WTC11 (cell line): Measurements from ENCODE around the gene BMP5. TPM values are rescaled to one million over a fixed set of nuclear protein-coding genes. Genes with fewer than 3 reads are reported as not detected.

Source experiments
- ATAC-seq: fragments of 200-7000 bp; cut with Tn5 transposase; 2 replicates; pipeline ENCODE4 v1.10.0; 2021; ENCODE audit warnings: mild to moderate bottlenecking, moderate library complexity
- CTCF ChIA-PET: fragments of 300-600 bp; sonication (Branson Sonifier 250); formaldehyde crosslinking; loops from one replicate; lab custom pipeline; 2021; ENCODE audit warnings: antibody characterized with exemption; lab: Charles Lee
- POLR2A ChIA-PET: fragments of 350-600 bp; sonication (Branson Sonifier 250); formaldehyde crosslinking; loops from one replicate; lab custom pipeline; 2021; ENCODE audit warnings: antibody characterized with exemption; lab: Charles Lee
- DNase-seq: peaks from one replicate; pipeline ENCODE4 v3.0.0; 2021; ENCODE audit warnings: low spot score
- H3K27ac Mint-ChIP-seq: 2 replicates; pipeline ENCODE4 v1.8.0; 2021; ENCODE audit warnings: mixed read lengths
- H3K27me3 Mint-ChIP-seq: 2 replicates; pipeline ENCODE4 v1.8.0; 2021; ENCODE audit warnings: low read depth, mild to moderate bottlenecking, moderate library complexity, mixed read lengths
- H3K36me3 Mint-ChIP-seq: 2 replicates; pipeline ENCODE4 v1.8.0; 2021; ENCODE audit warnings: mixed read lengths
- H3K4me1 Mint-ChIP-seq: 2 replicates; pipeline ENCODE4 v1.8.0; 2022; ENCODE audit warnings: mixed read lengths
- H3K4me3 Mint-ChIP-seq: 2 replicates; pipeline ENCODE4 v1.8.0; 2021; ENCODE audit warnings: mild to moderate bottlenecking, moderate library complexity, mixed read lengths
- H3K9me3 Mint-ChIP-seq: 2 replicates; pipeline ENCODE4 v1.8.0; 2021; ENCODE audit warnings: mixed read lengths
- ATF1 ChIP-seq: sonication (generic); formaldehyde crosslinking; IDR thresholded peaks from 2 replicates; pipeline ENCODE4 v1.8.1; 2023; ENCODE audit warnings: mild to moderate bottlenecking, moderate library complexity, missing genetic modification reagents
- CBFB ChIP-seq: sonication (generic); formaldehyde crosslinking; IDR thresholded peaks from 2 replicates; pipeline ENCODE4 v1.8.1; 2022; ENCODE audit warnings: mild to moderate bottlenecking, low read depth, missing genetic modification reagents
- CREM ChIP-seq: sonication (generic); formaldehyde crosslinking; IDR thresholded peaks from 2 replicates; pipeline ENCODE4 v1.8.1; 2022; ENCODE audit warnings: mild to moderate bottlenecking, missing genetic modification reagents, moderate library complexity
- ESRRA ChIP-seq: sonication (generic); formaldehyde crosslinking; IDR thresholded peaks from 2 replicates; pipeline ENCODE4 v1.8.1; 2022; ENCODE audit warnings: mild to moderate bottlenecking, missing genetic modification reagents, borderline replicate concordance
- FOXP1 ChIP-seq: sonication (generic); formaldehyde crosslinking; IDR thresholded peaks from 2 replicates; pipeline ENCODE4 v1.8.0; 2022; ENCODE audit warnings: missing genetic modification reagents, mild to moderate bottlenecking, moderate library complexity, borderline replicate concordance
- MYBL2 ChIP-seq: sonication (generic); formaldehyde crosslinking; IDR thresholded peaks from 2 replicates; pipeline ENCODE4 v1.8.1; 2023; ENCODE audit warnings: mild to moderate bottlenecking, moderate library complexity, missing genetic modification reagents
- NFYB ChIP-seq: sonication (generic); formaldehyde crosslinking; conservative IDR thresholded peaks from 2 replicates; pipeline ENCODE4 v1.8.0; 2022; ENCODE audit warnings: low read depth, missing genetic modification reagents
- NR2C2 ChIP-seq: sonication (generic); formaldehyde crosslinking; IDR thresholded peaks from 2 replicates; pipeline ENCODE4 v1.8.0; 2022; ENCODE audit warnings: mild to moderate bottlenecking, missing genetic modification reagents
- PRRX2 ChIP-seq: fragments of 250-450 bp; sonication (Bioruptor Pico); IDR thresholded peaks from 2 replicates; pipeline ENCODE4 v1.8.0; 2021; ENCODE audit warnings: mild to moderate bottlenecking
- RELA ChIP-seq: sonication (generic); formaldehyde crosslinking; IDR thresholded peaks from 2 replicates; pipeline ENCODE4 v1.8.1; 2022; ENCODE audit warnings: missing genetic modification reagents, mild to moderate bottlenecking, borderline replicate concordance
- SOX15 ChIP-seq: fragments of 250-450 bp; sonication (Bioruptor Pico); IDR thresholded peaks from 2 replicates; pipeline ENCODE4 v1.9.0; 2021; ENCODE audit warnings: mild to moderate bottlenecking
- TEAD4 ChIP-seq: sonication (generic); formaldehyde crosslinking; IDR thresholded peaks from 2 replicates; pipeline ENCODE4 v1.8.0; 2022; ENCODE audit warnings: mild to moderate bottlenecking, missing genetic modification reagents
- ZNF423 ChIP-seq: fragments of 250-450 bp; sonication (Bioruptor Pico); IDR thresholded peaks from 2 replicates; pipeline ENCODE4 v2.1.2; 2022; ENCODE audit warnings: mild to moderate bottlenecking, moderate library complexity
- ZNF425 ChIP-seq: fragments of 250-450 bp; sonication (Bioruptor Pico); conservative IDR thresholded peaks from 2 replicates; pipeline ENCODE4 v1.9.0; 2021; ENCODE audit warnings: mild to moderate bottlenecking
- ZSCAN18 ChIP-seq: fragments of 250-450 bp; sonication (Bioruptor Pico); IDR thresholded peaks from 2 replicates; pipeline ENCODE4 v2.1.2; 2022; ENCODE audit warnings: mild to moderate bottlenecking, moderate library complexity
- total RNA-seq: library from RNA; stranded (reverse); gene quantifications from 3 replicates; pipeline ENCODE4 v1.2.3, GENCODE V29; 2021
- TF ChIP-seq, protein P1 (sequence below): fragments of 200-600 bp; IDR thresholded peaks from 2 replicates; pipeline ENCODE4 v1.8.0; 2022; ENCODE audit warnings: antibody characterized with exemption
- TF ChIP-seq, protein P2 (sequence below): sonication (generic); formaldehyde crosslinking; IDR thresholded peaks from 2 replicates; pipeline ENCODE4 v1.8.1; 2022; ENCODE audit warnings: mild to moderate bottlenecking, missing genetic modification reagents, moderate library complexity, borderline replicate concordance
- TF ChIP-seq, protein P3 (sequence below): fragments of 250-450 bp; sonication (Bioruptor Pico); IDR thresholded peaks from 2 replicates; pipeline ENCODE4 v1.9.0; 2021; ENCODE audit warnings: mild to moderate bottlenecking
- TF ChIP-seq, protein P4 (sequence below): sonication (generic); formaldehyde crosslinking; IDR thresholded peaks from 2 replicates; pipeline ENCODE4 v1.8.1; 2023; ENCODE audit warnings: mild to moderate bottlenecking, missing genetic modification reagents, moderate library complexity
- TF ChIP-seq, protein P5 (sequence below): sonication (generic); formaldehyde crosslinking; IDR thresholded peaks from 2 replicates; pipeline ENCODE4 v1.8.1; 2023; ENCODE audit warnings: mild to moderate bottlenecking, missing genetic modification reagents
- TF ChIP-seq, protein P6 (sequence below): sonication (generic); formaldehyde crosslinking; IDR thresholded peaks from 2 replicates; pipeline ENCODE4 v1.8.1; 2022; ENCODE audit warnings: low read depth, mild to moderate bottlenecking, moderate library complexity, missing genetic modification reagents, borderline replicate concordance

BMP5 gene
- total RNA-seq, 1 experiment from 2014 or later, result not detected

DNA sequence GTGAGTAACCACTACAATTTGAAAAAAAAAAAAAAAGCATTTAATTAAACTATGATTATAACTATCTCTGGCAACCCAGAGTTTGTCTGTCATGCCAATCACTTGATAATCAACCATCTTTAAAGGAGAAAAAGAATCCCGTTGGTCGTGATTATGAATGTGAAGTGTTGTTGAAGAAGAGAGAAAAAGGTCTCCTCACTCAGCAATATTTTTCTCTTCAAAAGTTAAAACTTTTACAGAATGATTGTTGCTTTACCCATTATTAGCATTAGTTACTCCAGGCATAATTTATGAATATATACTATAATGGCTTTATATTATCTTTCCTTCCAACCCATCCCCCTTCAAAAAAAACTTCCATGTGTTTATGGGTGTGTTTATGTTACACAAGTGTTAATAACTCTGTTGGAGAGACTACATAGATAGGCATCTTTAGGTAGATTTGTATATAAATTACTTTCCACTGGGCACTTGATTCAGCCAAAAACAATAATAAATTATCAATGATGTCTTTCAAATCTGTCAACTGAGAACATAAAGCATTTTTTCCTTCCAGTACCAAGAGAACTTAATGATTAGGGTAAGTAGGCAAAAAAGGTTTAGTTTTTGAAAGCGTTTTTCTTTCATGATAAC is 5.1 kb downstream of the BMP5 start:
- H3K36me3 Mint-ChIP-seq, result no peaks in the 10 kb centered on the region
- no peak for TF ChIP-seq CBFB (CRISPR knock-in tag)
- no peak for TF ChIP-seq ATF1 (CRISPR knock-in tag)
- TF ChIP-seq TEAD4 (CRISPR knock-in tag), result no peak
- TF ChIP-seq ZSCAN18 (CRISPR knock-in tag), result no peak
- TF ChIP-seq RELA (CRISPR knock-in tag), result no peak
- no peak for TF ChIP-seq NR2C2 (CRISPR knock-in tag)
- TF ChIP-seq, protein P1, sequence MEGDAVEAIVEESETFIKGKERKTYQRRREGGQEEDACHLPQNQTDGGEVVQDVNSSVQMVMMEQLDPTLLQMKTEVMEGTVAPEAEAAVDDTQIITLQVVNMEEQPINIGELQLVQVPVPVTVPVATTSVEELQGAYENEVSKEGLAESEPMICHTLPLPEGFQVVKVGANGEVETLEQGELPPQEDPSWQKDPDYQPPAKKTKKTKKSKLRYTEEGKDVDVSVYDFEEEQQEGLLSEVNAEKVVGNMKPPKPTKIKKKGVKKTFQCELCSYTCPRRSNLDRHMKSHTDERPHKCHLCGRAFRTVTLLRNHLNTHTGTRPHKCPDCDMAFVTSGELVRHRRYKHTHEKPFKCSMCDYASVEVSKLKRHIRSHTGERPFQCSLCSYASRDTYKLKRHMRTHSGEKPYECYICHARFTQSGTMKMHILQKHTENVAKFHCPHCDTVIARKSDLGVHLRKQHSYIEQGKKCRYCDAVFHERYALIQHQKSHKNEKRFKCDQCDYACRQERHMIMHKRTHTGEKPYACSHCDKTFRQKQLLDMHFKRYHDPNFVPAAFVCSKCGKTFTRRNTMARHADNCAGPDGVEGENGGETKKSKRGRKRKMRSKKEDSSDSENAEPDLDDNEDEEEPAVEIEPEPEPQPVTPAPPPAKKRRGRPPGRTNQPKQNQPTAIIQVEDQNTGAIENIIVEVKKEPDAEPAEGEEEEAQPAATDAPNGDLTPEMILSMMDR, result no peak
- no peak for TF ChIP-seq CREM (CRISPR knock-in tag)
- TF ChIP-seq, protein P2, sequence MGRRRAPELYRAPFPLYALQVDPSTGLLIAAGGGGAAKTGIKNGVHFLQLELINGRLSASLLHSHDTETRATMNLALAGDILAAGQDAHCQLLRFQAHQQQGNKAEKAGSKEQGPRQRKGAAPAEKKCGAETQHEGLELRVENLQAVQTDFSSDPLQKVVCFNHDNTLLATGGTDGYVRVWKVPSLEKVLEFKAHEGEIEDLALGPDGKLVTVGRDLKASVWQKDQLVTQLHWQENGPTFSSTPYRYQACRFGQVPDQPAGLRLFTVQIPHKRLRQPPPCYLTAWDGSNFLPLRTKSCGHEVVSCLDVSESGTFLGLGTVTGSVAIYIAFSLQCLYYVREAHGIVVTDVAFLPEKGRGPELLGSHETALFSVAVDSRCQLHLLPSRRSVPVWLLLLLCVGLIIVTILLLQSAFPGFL (CRISPR knock-in tag), result no peak
- H3K4me3 Mint-ChIP-seq, result no peak overlapping the region
- no peak overlapping the region for H3K27ac Mint-ChIP-seq
- ATAC-seq (no peak), DNase-seq (no peak)
- POLR2A ChIA-PET, result no interaction called here
- no peaks in the 10 kb centered on the region; the same call in 1 of the 2 replicates for H3K27me3 Mint-ChIP-seq
- no peaks in the 10 kb centered on the region for H3K9me3 Mint-ChIP-seq
- H3K4me1 Mint-ChIP-seq, result peaks cover 15% of the 10 kb centered on the region
- CTCF ChIA-PET, result no interaction called here

DNA sequence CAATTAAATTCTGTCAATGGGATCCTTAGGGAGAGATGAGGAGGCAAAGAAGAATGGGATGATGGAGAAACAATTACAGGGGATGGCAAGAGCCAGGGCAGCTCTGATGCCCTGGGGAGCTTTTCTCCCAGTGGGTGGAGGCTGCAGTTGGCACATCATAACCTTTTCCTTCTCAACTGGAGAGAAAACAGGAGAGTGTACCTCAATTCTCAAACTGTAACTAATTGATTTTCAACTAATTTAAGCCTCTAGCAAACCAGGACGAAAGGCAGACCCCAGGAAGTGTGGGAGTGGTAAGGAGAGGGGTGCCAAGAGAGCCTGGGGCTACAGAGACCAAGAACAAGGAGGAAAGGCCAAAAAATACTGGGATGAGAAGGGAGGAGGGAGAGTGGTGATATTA is 5.7 kb downstream of the BMP5 start:
- Mint-ChIP-seq H3K27me3 (no peaks in the 10 kb centered on the region; the same call in 1 of the 2 replicates), H3K27ac (no peak overlapping the region), H3K4me3 (no peak overlapping the region), H3K9me3 (no peaks in the 10 kb centered on the region), H3K36me3 (no peaks in the 10 kb centered on the region), H3K4me1 (peaks cover 8% of the 10 kb centered on the region)
- ChIA-PET CTCF (no interaction called here), POLR2A (no interaction called here)
- DNase-seq (no peak), ATAC-seq (no peak)
- TF ChIP-seq, protein P3, sequence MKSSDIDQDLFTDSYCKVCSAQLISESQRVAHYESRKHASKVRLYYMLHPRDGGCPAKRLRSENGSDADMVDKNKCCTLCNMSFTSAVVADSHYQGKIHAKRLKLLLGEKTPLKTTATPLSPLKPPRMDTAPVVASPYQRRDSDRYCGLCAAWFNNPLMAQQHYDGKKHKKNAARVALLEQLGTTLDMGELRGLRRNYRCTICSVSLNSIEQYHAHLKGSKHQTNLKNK, result no peak
- no peak for TF ChIP-seq FOXP1 (CRISPR knock-in tag)
- no peak for TF ChIP-seq PRRX2
- no peak for TF ChIP-seq NFYB (CRISPR knock-in tag)
- TF ChIP-seq ZNF423 (CRISPR knock-in tag), result no peak
- TF ChIP-seq ESRRA (CRISPR knock-in tag), result no peak
- no peak for TF ChIP-seq MYBL2 (CRISPR knock-in tag)
- TF ChIP-seq, protein P4, sequence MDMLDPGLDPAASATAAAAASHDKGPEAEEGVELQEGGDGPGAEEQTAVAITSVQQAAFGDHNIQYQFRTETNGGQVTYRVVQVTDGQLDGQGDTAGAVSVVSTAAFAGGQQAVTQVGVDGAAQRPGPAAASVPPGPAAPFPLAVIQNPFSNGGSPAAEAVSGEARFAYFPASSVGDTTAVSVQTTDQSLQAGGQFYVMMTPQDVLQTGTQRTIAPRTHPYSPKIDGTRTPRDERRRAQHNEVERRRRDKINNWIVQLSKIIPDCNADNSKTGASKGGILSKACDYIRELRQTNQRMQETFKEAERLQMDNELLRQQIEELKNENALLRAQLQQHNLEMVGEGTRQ (CRISPR knock-in tag), result no peak
- TF ChIP-seq, protein P5, sequence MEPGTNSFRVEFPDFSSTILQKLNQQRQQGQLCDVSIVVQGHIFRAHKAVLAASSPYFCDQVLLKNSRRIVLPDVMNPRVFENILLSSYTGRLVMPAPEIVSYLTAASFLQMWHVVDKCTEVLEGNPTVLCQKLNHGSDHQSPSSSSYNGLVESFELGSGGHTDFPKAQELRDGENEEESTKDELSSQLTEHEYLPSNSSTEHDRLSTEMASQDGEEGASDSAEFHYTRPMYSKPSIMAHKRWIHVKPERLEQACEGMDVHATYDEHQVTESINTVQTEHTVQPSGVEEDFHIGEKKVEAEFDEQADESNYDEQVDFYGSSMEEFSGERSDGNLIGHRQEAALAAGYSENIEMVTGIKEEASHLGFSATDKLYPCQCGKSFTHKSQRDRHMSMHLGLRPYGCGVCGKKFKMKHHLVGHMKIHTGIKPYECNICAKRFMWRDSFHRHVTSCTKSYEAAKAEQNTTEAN (CRISPR knock-in tag), result no peak
- TF ChIP-seq ZNF425 (CRISPR knock-in tag), result no peak
- TF ChIP-seq SOX15 (CRISPR knock-in tag), result no peak
- TF ChIP-seq, protein P6, sequence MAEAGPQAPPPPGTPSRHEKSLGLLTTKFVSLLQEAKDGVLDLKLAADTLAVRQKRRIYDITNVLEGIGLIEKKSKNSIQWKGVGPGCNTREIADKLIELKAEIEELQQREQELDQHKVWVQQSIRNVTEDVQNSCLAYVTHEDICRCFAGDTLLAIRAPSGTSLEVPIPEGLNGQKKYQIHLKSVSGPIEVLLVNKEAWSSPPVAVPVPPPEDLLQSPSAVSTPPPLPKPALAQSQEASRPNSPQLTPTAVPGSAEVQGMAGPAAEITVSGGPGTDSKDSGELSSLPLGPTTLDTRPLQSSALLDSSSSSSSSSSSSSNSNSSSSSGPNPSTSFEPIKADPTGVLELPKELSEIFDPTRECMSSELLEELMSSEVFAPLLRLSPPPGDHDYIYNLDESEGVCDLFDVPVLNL (CRISPR knock-in tag), result no peak
